ENCODE data around the gene EBP. TPM values are rescaled to one million over a fixed set of nuclear protein-coding genes. Genes with fewer than 3 reads are reported as not detected.
A peak's percentile ranks its signal among the peaks of the same experiment; 100 is the strongest.

EBP gene
- total RNA-seq, 1 donor from 2014 or later = 66.0 TPM

GRCh38 chrX:48569958-48570357 is 48.4 kb downstream of the EBP start:
- Histone ChIP-seq H3K4me3 (ENCODE audit: insufficient read depth, low read depth, low read length) (no peak overlapping the region), H4K20me1 (ENCODE audit: insufficient read depth, low read length) (no peaks in the 10 kb centered on the region), H3K27me3 (ENCODE audit: insufficient read depth, low read length) (no peaks in the 10 kb centered on the region), H3K9me3 (ENCODE audit: insufficient read depth, low read depth, low read length) (no peaks in the 10 kb centered on the region), H2AFZ (ENCODE audit: low read depth, low read length) (no peak overlapping the region), H3K27ac (ENCODE audit: low read depth, low read length) (peak overlapping the region; percentile 1), H3K4me1 (ENCODE audit: insufficient read depth, low read length) (peaks cover 9% of the 10 kb centered on the region), H3K79me2 (ENCODE audit: insufficient read depth, low read length) (peaks cover 6% of the 10 kb centered on the region), H3K36me3 (ENCODE audit: insufficient read depth, low read length) (peaks cover under 1% of the 10 kb centered on the region), H3K9ac (ENCODE audit: low read length) (no peak overlapping the region), H3K4me2 (ENCODE audit: low read length) (no peak overlapping the region)
- H3K27me3 Mint-ChIP-seq (ENCODE audit: low read depth, unreplicated experiment) = no peaks in the 10 kb centered on the region
- no peak for TF ChIP-seq CTCF (IDR thresholded peaks at IDR 0.05; ENCODE audit: insufficient read depth, low read depth, low read length)
- TF ChIP-seq EZH2 (IDR thresholded peaks at IDR 0.05; ENCODE audit: insufficient read depth, low read length) = no peak
- H3K4me3 Mint-ChIP-seq (ENCODE audit: unreplicated experiment) = no peak overlapping the region
- no peaks in the 10 kb centered on the region for H3K4me1 Mint-ChIP-seq (ENCODE audit: low read depth, unreplicated experiment)
- no peak for FAIRE-seq
- no peaks in the 10 kb centered on the region for H3K9me3 Mint-ChIP-seq (ENCODE audit: unreplicated experiment)
- peak; percentile 21 for DNase-seq (ENCODE audit: low read depth)
- H3K27ac Mint-ChIP-seq (ENCODE audit: unreplicated experiment) = no peak overlapping the region
- peaks cover 4% of the 10 kb centered on the region for H3K36me3 Mint-ChIP-seq (ENCODE audit: low read depth, unreplicated experiment)

- Histone ChIP-seq H3K36me3 (ENCODE audit: insufficient read depth, low read length) (peaks cover 22% of the 10 kb centered on the region), H4K20me1 (ENCODE audit: insufficient read depth, low read length) (peaks cover 26% of the 10 kb centered on the region), H3K9ac (ENCODE audit: low read length) (peak overlapping the region; percentile 100), H3K4me3 (ENCODE audit: insufficient read depth, low read depth, low read length) (peak overlapping the region; percentile 98), H3K9me3 (ENCODE audit: insufficient read depth, low read depth, low read length) (no peaks in the 10 kb centered on the region), H3K27ac (ENCODE audit: low read depth, low read length) (peak overlapping the region; percentile 99), H3K4me1 (ENCODE audit: insufficient read depth, low read length) (peaks cover 26% of the 10 kb centered on the region), H2AFZ (ENCODE audit: low read depth, low read length) (peak overlapping the region; percentile 64), H3K4me2 (ENCODE audit: low read length) (peak overlapping the region; percentile 100), H3K27me3 (ENCODE audit: insufficient read depth, low read length) (no peaks in the 10 kb centered on the region), H3K79me2 (ENCODE audit: insufficient read depth, low read length) (peaks cover 34% of the 10 kb centered on the region)
- TF ChIP-seq CTCF (IDR thresholded peaks at IDR 0.05; ENCODE audit: insufficient read depth, low read depth, low read length) = no peak
- no peak for TF ChIP-seq EZH2 (IDR thresholded peaks at IDR 0.05; ENCODE audit: insufficient read depth, low read length)
- H3K9me3 Mint-ChIP-seq (ENCODE audit: unreplicated experiment) = no peaks in the 10 kb centered on the region
- DNase-seq (ENCODE audit: low read depth) (no peak), FAIRE-seq (no peak)
- peak overlapping the region; percentile 94 for H3K4me3 Mint-ChIP-seq (ENCODE audit: unreplicated experiment)
- peaks cover 3% of the 10 kb centered on the region for H3K4me1 Mint-ChIP-seq (ENCODE audit: low read depth, unreplicated experiment)
- peaks cover 10% of the 10 kb centered on the region for H3K36me3 Mint-ChIP-seq (ENCODE audit: low read depth, unreplicated experiment)
- no peaks in the 10 kb centered on the region for H3K27me3 Mint-ChIP-seq (ENCODE audit: low read depth, unreplicated experiment)
- H3K27ac Mint-ChIP-seq (ENCODE audit: unreplicated experiment) = peak overlapping the region; percentile 100
Observed at GRCh38 chrX:48573690-48574269, 52.2 kb downstream of the EBP start.
